IMR-90 (cell line): ENCODE results near the gene PANK4. TPM values are rescaled to one million over a fixed set of nuclear protein-coding genes. Genes with fewer than 3 reads are reported as not detected.

Source experiments
- ATAC-seq: fragments of 200-7000 bp; cut with Tn5 transposase; 2 replicates; pipeline ENCODE4 v1.9.1; 2020; ENCODE audit warnings: low read depth, mild to moderate bottlenecking, moderate library complexity
- BruUV-seq: library from RNA; stranded (reverse); fragments of 400-500 nt; replicated peaks from 2 replicates; lab custom pipeline; 2021; lab: Mats Ljungman, UMichigan
- CTCF ChIA-PET: fragments of 300-600 bp; formaldehyde crosslinking; extraction: SDS; loops from one replicate; lab custom pipeline; 2021; ENCODE audit warnings: antibody characterized with exemption; lab: Yijun Ruan, JAX
- POLR2A ChIA-PET: fragments of 300-600 bp; sonication (Branson Sonifier 250); formaldehyde crosslinking; loops from one replicate; lab custom pipeline; 2022; ENCODE audit warnings: antibody characterized with exemption; ENCODE audit not compliant: unreplicated experiment; lab: Charles Lee
- DNase-seq: peaks from one replicate; pipeline ENCODE4 v3.0.0; 2013
- H2AFZ ChIP-seq: replicated peaks from 2 replicates; pipeline ENCODE3; 2013; ENCODE audit warnings: low read length, mild to moderate bottlenecking; ENCODE audit not compliant: poor library complexity
- H2AK5ac ChIP-seq: 2 replicates; pipeline ENCODE4 v1.6.1; 2013; ENCODE audit warnings: low read depth, low read length, inconsistent platforms
- H2AK9ac ChIP-seq: replicated peaks from 2 replicates; pipeline ENCODE3; 2013; ENCODE audit warnings: mild to moderate bottlenecking, low read depth, low read length, moderate library complexity; ENCODE audit not compliant: poor library complexity
- H2BK120ac ChIP-seq: 2 replicates; pipeline ENCODE4 v1.6.1; 2013; ENCODE audit warnings: low read depth, low read length, inconsistent platforms
- H2BK15ac ChIP-seq: 3 replicates; pipeline ENCODE4 v1.6.1; 2013; ENCODE audit warnings: low read depth, low read length, inconsistent platforms
- H2BK20ac ChIP-seq: 2 replicates; pipeline ENCODE4 v1.6.1; 2013; ENCODE audit warnings: low read depth, mild to moderate bottlenecking, inconsistent platforms, low read length, moderate library complexity
- H2BK5ac ChIP-seq: 2 replicates; pipeline ENCODE4 v1.6.1; 2013; ENCODE audit warnings: mild to moderate bottlenecking, low read depth, low read length, inconsistent platforms; ENCODE audit not compliant: poor library complexity, severe bottlenecking
- H3K14ac ChIP-seq: replicated peaks from 2 replicates; pipeline ENCODE4 v1.6.1; 2013; ENCODE audit warnings: low read depth, low read length, inconsistent platforms
- H3K18ac ChIP-seq: 2 replicates; pipeline ENCODE4 v1.6.1; 2013; ENCODE audit warnings: low read depth, low read length, control low read depth
- H3K23ac ChIP-seq: 2 replicates; pipeline ENCODE4 v1.6.1; 2013; ENCODE audit warnings: low read depth, low read length, inconsistent platforms
- H3K27ac ChIP-seq: 2 replicates; pipeline ENCODE4 v1.5.1; 2013; ENCODE audit warnings: mild to moderate bottlenecking, control low read depth, low read length; ENCODE audit not compliant: insufficient read depth
- H3K27me3 ChIP-seq: 2 replicates; pipeline ENCODE4 v1.6.1; 2013; ENCODE audit warnings: low read length; ENCODE audit not compliant: control insufficient read depth, insufficient read depth
- H3K36me3 ChIP-seq: 2 replicates; pipeline ENCODE4 v1.6.1; 2013; ENCODE audit warnings: low read length, mixed read lengths; ENCODE audit not compliant: control insufficient read depth, insufficient read depth
- H3K4ac ChIP-seq: 2 replicates; pipeline ENCODE4 v1.6.1; 2013; ENCODE audit warnings: low read depth, low read length, inconsistent platforms
- H3K4me1 ChIP-seq: 2 replicates; pipeline ENCODE4 v1.6.1; 2013; ENCODE audit warnings: low read length, mixed read lengths; ENCODE audit not compliant: control insufficient read depth, insufficient read depth
- H3K4me2 ChIP-seq: 2 replicates; pipeline ENCODE4 v1.6.1; 2013; ENCODE audit warnings: low read depth, mild to moderate bottlenecking, control low read depth, low read length, moderate library complexity
- H3K4me3 ChIP-seq: 2 replicates; pipeline ENCODE4 v1.5.1; 2013; ENCODE audit warnings: low read depth, mild to moderate bottlenecking, control low read depth, low read length, moderate library complexity; ENCODE audit not compliant: insufficient read depth
- H3K56ac ChIP-seq: 2 replicates; pipeline ENCODE4 v1.6.1; 2013; ENCODE audit warnings: low read length, inconsistent platforms; ENCODE audit not compliant: insufficient read depth; ENCODE audit errors: extremely low read depth
- H3K79me1 ChIP-seq, 2 experiments: 2 replicates each; pipeline ENCODE4 v1.6.1; 2013; ENCODE audit warnings: low read length in 2 of 2, inconsistent platforms in 1 of 2, low read depth in 1 of 2
- H3K9ac ChIP-seq: 2 replicates; pipeline ENCODE4 v1.6.1; 2013; ENCODE audit warnings: low read depth, low read length, control low read depth
- H3K9me1 ChIP-seq: 2 replicates; pipeline ENCODE4 v1.6.1; 2013; ENCODE audit warnings: low read length, inconsistent platforms; ENCODE audit not compliant: insufficient read depth
- H3K9me3 ChIP-seq: 2 replicates; pipeline ENCODE4 v1.6.1; 2013; ENCODE audit warnings: low read length; ENCODE audit not compliant: control insufficient read depth, insufficient read depth
- H4K20me1 ChIP-seq: 2 replicates; pipeline ENCODE4 v1.6.1; 2013; ENCODE audit warnings: low read length, inconsistent platforms; ENCODE audit not compliant: insufficient read depth
- H4K5ac ChIP-seq: 2 replicates; pipeline ENCODE4 v1.6.1; 2013; ENCODE audit warnings: mild to moderate bottlenecking, low read depth, low read length, control low read depth
- H4K8ac ChIP-seq, 2 experiments: 2 replicates each; pipeline ENCODE4 v1.6.1; 2013; ENCODE audit warnings: low read depth in 2 of 2, low read length in 2 of 2, control low read depth in 1 of 2, inconsistent platforms in 1 of 2
- H4K91ac ChIP-seq: 2 replicates; pipeline ENCODE4 v1.6.1; 2013; ENCODE audit warnings: low read depth, low read length, inconsistent platforms; ENCODE audit not compliant: insufficient read depth
- CHD1 ChIP-seq: IDR thresholded peaks from 2 replicates; pipeline ENCODE4 v1.6.1; 2012; ENCODE audit warnings: low read depth, low read length, improper control_type of control experiment
- FOS ChIP-seq: fragments of 150-350 bp; IDR thresholded peaks from 2 replicates; pipeline ENCODE4 v1.6.1; 2016; ENCODE audit warnings: low read depth, low read length
- MAFK ChIP-seq: IDR thresholded peaks from 2 replicates; pipeline ENCODE4 v1.6.1; 2012; ENCODE audit warnings: low read depth, low read length, improper control_type of control experiment
- MXI1 ChIP-seq: IDR thresholded peaks from 2 replicates; pipeline ENCODE4 v1.6.1; 2012; ENCODE audit warnings: low read depth, mild to moderate bottlenecking, low read length, moderate library complexity, borderline replicate concordance
- SMC3 ChIP-seq: fragments of 150-350 bp; IDR thresholded peaks from 2 replicates; pipeline ENCODE4 v1.6.1; 2016; ENCODE audit warnings: low read depth, mild to moderate bottlenecking, antibody characterized with exemption, low read length, moderate library complexity
- WGBS, 2 experiments: methylation state at CpG; one replicate each; pipeline versions ENCODE4 v1.1.5 to v1.1.7; 2013; ENCODE audit warnings: missing lambda C conversion rate in 2 of 2; ENCODE audit not compliant: insufficient read length in 1 of 2; ENCODE audit errors: extremely low coverage in 2 of 2; 5-methylcytosine and 5-hydroxymethylcytosine counted together
- dilution Hi-C: fragments of 300-500 bp; cut with HindIII; formaldehyde crosslinking; loops from one replicate; pipeline ENCODE4 v1.14.3; 2018; ENCODE audit warnings: low sequenced_read_pairs; ENCODE audit not compliant: unreplicated experiment
- in situ Hi-C: fragments of 300-500 bp; cut with MboI; formaldehyde crosslinking; loops from 3 replicates; pipeline ENCODE4 v1.14.3; 2019; ENCODE audit warnings: low sequenced_read_pairs, inconsistent platforms, mixed read lengths
- intact Hi-C: fragments of 100-400 bp; cut with micrococcal nuclease; formaldehyde crosslinking; loops from 2 replicates; pipeline ENCODE4 v1.10.0; 2022
- polyA plus RNA-seq, 3 experiments: library from polyadenylated mRNA; depleted of rRNA; stranded (reverse); fragments of >200 nt; gene quantifications; 2 replicates each; pipeline ENCODE4 v1.2.3, GENCODE V29; 2012; ENCODE audit warnings: low replicate concordance in 1 of 3
- total RNA-seq: library from RNA; depleted of rRNA; stranded (reverse); fragments of >200 nt; gene quantifications from 2 replicates; pipeline ENCODE4 v1.2.3, GENCODE V29; 2012
- TF ChIP-seq, protein P1 (sequence below): conservative IDR thresholded peaks from 2 replicates; pipeline ENCODE4 v1.5.1; 2012; ENCODE audit warnings: mild to moderate bottlenecking, low read depth, low read length, improper control_type of control experiment
- TF ChIP-seq, protein P2 (sequence below): fragments of 150-350 bp; IDR thresholded peaks from 2 replicates; pipeline ENCODE4 v1.6.1; 2016; ENCODE audit warnings: low read depth, mild to moderate bottlenecking, low read length, moderate library complexity, borderline replicate concordance

Gene PANK4
- total and polyA plus RNA-seq, 2 of the 4 experiments (the other 2 are of a cell fraction): 14.0 to 18.5 TPM

DNA sequence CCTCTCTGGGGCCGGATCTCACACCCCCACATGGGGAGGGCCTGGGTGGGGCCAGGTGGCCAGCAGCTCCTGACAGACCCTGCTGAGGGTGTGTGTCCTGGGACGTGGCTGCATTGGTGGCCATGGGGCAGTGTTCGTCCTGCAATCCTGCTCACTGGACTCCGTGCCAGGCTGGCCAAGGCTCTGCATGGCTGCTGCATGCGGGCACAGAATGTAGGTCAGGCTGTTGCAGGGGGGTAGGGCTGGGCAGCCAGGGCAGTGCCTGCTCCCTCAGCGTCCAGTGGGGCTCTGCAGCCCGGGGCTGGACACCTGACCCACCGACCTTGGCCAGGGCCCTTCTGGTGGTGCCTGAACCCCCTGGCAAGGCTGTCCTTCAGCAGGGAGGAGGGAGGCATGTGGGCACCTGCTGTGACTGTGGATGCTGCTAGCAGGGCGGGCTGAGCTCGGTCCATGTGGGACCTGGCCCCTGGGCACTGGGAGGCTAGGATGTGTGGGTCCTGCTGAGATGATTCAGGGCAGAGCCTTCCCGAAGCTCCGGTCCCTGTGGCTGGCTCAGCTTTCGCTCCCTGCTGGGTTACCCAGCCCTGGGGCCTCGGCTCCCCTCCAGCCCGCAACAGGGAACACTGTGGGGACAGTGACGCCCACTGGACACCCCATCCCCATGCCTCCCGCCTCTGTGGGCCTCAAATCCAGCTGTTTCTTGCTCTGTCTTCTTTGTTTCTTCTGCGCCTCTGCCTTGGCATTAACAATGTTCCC lies 65.2 kb downstream of the PANK4 start:
- WGBS, 2 experiments: 72% methylated on average over 2 of the region's 18 CpGs; no CpG with 5 or more reads in 1 of the 2 experiments
- H3K4me3 ChIP-seq: no peak overlapping the region
- no peaks in the 10 kb centered on the region for H4K20me1 ChIP-seq
- H3K9ac ChIP-seq: no peak overlapping the region
- no peaks in the 10 kb centered on the region for H3K4me1 ChIP-seq
- H3K79me1 ChIP-seq: no peaks in the 10 kb centered on the region
- TF ChIP-seq SMC3 (no peak), CHD1 (no peak), MXI1 (no peak), MAFK (no peak), FOS (no peak)
- TF ChIP-seq, protein P1, sequence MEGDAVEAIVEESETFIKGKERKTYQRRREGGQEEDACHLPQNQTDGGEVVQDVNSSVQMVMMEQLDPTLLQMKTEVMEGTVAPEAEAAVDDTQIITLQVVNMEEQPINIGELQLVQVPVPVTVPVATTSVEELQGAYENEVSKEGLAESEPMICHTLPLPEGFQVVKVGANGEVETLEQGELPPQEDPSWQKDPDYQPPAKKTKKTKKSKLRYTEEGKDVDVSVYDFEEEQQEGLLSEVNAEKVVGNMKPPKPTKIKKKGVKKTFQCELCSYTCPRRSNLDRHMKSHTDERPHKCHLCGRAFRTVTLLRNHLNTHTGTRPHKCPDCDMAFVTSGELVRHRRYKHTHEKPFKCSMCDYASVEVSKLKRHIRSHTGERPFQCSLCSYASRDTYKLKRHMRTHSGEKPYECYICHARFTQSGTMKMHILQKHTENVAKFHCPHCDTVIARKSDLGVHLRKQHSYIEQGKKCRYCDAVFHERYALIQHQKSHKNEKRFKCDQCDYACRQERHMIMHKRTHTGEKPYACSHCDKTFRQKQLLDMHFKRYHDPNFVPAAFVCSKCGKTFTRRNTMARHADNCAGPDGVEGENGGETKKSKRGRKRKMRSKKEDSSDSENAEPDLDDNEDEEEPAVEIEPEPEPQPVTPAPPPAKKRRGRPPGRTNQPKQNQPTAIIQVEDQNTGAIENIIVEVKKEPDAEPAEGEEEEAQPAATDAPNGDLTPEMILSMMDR: no peak
- TF ChIP-seq, protein P2, sequence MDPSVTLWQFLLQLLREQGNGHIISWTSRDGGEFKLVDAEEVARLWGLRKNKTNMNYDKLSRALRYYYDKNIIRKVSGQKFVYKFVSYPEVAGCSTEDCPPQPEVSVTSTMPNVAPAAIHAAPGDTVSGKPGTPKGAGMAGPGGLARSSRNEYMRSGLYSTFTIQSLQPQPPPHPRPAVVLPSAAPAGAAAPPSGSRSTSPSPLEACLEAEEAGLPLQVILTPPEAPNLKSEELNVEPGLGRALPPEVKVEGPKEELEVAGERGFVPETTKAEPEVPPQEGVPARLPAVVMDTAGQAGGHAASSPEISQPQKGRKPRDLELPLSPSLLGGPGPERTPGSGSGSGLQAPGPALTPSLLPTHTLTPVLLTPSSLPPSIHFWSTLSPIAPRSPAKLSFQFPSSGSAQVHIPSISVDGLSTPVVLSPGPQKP: no peak
- H3K27ac ChIP-seq: no peak overlapping the region
- H3K23ac ChIP-seq: no peak overlapping the region
- H2BK15ac ChIP-seq: no peak overlapping the region
- no peak overlapping the region for H3K14ac ChIP-seq
- no peak overlapping the region for H2BK120ac ChIP-seq
- H3K56ac ChIP-seq: no peak overlapping the region
- H4K5ac ChIP-seq: no peak overlapping the region
- dilution Hi-C loops (no loop called here), intact Hi-C loops (no loop called here), in situ Hi-C loops (no loop called here)
- H4K8ac ChIP-seq: no peak overlapping the region
- no peaks in the 10 kb centered on the region for H3K9me1 ChIP-seq
- ChIA-PET POLR2A (no interaction called here), CTCF (no interaction called here)
- H3K36me3 ChIP-seq: no peaks in the 10 kb centered on the region
- H3K4ac ChIP-seq: no peak overlapping the region
- BruUV-seq: no TSS peak
- H3K4me2 ChIP-seq: no peak overlapping the region
- no peaks in the 10 kb centered on the region for H3K9me3 ChIP-seq
- H4K91ac ChIP-seq: no peak overlapping the region
- H2BK5ac ChIP-seq: no peak overlapping the region
- ATAC-seq (no peak), DNase-seq (no peak)
- H3K18ac ChIP-seq: no peak overlapping the region
- H2AFZ ChIP-seq: no peak overlapping the region
- H2BK20ac ChIP-seq: no peak overlapping the region
- no peak overlapping the region for H2AK5ac ChIP-seq
- H2AK9ac ChIP-seq: no peak overlapping the region
- peaks cover 31% of the 10 kb centered on the region for H3K27me3 ChIP-seq
